Astrocyte of the hippocampus (primary cell): ENCODE results near the gene ZNF431.
"Not testable (repeated sequence)": the region's sequence is repeated elsewhere in the genome, so short reads cannot be mapped to it uniquely, and the experiment has no call there.

Experiments used
- DNase-seq: peaks from one replicate; pipeline ENCODE4 v3.0.0; 2011; ENCODE audit warnings: low read depth, low spot score

ZNF431 gene

DNA sequence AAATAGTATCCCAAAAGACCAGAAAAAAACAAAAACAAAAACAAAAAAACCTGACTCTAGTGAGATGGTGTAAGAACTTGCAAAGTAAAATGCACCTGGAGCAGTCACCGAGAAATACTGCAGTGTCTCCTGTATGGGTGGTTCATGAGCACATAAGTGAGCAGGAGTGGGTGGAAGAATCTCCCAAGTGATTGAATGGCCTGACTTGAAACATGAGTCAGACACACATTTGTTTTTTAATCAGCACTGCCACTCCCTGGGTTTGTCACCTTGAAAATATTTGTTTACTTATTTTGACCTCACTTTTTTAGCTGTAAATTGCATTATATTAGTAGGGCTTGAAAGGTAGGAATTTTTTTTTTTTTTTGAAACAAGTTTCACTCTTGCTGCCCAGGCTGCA is 2.0 kb downstream of the ZNF431 start:
- DNase-seq: no peak

DNA sequence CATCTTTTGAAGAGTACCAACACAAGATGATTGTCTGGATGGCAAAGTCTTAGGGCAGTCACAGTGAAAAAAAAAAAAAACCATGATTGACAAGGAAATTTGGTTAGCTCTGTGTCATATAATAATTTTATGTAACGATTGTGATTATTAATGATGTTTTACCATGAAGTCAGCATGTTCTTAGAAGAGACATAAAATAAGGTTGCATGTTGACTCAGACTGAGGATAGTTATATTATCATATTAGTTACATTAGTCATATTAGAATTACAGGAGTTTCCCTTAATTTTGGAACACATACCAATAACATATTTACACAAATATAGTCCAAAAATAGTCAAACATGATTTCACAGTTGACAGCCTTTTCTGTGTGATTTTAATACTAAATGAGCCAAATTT is 5.7 kb downstream of the ZNF431 start:
- DNase-seq: no peak

DNA sequence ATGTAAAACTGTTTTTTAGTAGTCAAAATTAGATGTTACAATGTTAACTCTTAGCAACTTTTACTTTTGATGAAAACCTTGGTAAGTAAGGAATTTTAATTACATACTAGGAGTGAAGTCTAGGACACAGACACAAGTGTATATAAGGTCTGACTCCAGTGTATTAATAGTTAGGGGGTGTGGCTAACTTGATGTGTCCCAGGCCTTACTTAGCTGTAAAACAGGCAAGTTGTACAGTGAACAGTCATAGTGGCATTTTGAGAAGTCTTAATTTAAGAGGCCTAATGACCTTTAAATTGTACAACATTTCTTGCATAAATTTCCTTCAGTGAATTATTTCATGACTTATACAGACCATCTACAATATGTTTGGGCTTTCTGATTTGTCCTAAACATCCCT is 6.8 kb downstream of the ZNF431 start:
- DNase-seq: no peak

DNA sequence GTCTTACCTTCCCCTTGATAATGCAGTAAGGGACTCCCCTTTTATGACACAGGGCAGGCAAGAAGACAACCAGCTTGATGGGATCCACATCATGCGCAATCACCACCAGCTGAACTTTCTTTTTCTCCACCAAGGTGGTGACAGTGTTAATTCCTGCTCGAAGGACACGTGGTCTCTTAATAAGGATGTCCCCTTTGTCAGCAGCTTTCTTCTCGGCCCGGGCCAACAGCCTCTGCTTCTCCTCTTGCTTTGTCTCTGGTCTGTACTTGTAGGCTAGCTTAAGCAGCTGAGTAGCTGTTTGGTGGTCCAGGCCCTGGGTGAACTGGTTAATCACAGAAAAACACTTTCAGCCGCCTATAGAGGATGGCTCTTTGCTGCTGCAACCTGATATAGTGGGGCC is 8.0 kb downstream of the ZNF431 start:
- DNase-seq: no peak

DNA sequence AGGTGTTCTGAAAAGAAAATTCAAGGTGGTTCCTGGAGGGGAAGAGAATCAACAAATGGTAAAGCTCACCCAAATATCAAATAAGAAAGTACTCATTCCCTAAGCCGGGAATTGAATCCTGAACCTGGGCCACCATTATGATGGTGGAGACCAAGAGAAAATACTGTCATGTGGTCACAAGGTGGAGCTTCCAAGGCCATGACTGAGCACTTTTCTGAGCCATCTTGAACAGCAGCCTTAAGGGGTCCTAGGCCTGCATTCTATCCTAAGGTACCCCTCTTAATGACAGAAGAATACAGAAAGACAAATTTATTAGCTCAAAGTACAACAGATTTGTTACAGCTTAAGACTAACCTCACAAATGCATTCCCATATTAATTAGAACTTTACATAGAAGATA is 9.6 kb downstream of the ZNF431 start:
- DNase-seq: no peak

DNA sequence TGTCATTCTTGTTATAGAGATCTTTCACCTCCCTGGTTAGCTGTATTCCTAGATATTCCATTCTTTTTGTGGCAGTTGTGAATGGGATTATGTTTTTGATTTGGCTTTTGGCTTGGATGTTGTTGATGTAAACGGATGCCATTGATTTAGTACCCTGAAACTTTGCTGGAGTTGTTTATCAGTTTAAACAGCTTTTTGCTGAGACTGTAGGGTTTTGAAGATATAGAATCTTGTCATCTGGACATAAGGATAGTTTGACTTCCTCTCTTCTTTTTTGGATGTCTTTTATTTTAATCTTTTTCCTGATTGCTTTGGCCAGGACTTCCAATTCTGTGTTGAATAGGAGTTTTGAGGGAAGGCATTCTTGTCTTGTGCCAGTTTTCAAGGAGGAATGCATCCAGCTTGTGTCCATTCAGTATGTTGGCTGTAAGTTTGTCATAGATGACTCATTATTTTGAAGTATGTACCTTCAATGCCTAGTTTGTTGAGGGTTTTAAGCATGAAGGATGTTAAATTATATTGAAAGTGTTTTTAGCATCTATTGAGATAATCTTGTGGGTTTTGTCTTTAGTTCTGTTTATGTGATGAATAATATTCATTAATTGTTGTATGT is 16.8 kb downstream of the ZNF431 start:
- peak; percentile 60 for DNase-seq

DNA sequence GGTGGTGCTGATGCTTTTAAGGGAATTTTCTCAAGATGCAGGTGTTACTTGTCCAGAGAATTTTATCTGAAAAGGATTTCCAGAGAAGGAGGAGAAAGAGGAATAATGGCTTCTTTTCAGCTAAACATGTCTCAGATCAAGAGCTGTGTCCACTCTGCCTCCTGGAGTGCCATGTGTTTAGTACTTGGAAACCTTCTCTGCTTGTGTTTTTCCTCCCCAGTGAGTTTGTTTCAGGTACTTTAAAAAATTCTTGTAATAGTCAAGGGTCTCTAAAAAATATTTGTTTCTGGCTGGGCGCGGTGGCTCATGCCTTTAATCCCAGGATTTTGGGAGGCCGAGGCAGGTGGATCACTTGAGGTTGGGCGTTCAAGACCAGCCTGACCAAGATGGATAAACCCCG is 22.7 kb downstream of the ZNF431 start:
- no peak for DNase-seq

DNA sequence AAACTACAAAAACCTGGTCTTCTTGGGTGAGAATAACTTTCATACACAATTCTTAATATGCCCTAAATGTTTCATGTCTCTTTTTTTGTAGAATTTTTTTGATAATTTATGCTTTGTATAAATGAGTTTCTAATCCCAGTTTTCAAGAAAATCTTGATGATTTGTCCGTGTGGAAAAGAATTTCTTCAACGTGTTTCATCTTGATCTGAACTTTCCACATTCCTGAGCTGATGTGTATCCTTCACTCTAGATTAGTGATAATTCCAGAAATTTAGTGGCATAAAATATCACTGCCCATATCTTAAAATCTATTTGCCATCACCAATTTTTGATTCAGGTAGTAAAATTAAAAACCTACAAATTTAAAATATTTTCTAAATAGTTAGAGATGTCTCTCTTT is 24.6 kb downstream of the ZNF431 start:
- no peak for DNase-seq

DNA sequence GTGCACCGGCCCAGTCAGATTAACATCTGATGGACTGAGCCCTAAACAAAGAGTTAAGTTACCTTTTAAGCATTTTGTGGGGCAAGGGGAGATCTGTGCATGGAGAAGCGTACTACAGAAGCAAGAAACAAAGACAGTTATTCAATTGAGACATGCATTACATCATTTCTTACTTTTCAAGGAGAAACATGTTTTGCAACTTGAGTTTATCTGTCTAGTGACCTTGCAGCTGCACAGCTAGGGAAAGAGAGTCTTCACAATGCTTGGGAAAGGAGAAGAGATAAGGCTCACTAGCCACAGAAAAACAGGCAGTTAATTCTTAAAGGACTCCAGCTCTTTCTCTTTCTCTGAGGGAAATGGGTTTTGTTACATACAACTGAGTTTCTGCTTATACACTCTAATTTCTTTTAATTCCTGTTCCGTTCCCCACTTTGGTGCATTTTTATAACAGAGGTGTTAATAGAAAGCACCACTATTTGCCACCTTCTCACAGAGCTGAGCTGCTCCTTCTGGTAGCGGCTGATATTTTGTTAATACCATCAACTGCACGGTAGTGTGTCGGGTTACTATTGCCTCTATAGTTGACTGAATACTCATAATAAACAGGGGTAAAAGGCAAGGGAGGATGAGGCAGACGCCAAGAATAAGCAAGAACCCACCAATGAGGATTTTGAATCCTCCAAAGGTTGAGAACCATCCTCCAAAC is 55.9 kb downstream of the ZNF431 start:
- DNase-seq: no peak

DNA sequence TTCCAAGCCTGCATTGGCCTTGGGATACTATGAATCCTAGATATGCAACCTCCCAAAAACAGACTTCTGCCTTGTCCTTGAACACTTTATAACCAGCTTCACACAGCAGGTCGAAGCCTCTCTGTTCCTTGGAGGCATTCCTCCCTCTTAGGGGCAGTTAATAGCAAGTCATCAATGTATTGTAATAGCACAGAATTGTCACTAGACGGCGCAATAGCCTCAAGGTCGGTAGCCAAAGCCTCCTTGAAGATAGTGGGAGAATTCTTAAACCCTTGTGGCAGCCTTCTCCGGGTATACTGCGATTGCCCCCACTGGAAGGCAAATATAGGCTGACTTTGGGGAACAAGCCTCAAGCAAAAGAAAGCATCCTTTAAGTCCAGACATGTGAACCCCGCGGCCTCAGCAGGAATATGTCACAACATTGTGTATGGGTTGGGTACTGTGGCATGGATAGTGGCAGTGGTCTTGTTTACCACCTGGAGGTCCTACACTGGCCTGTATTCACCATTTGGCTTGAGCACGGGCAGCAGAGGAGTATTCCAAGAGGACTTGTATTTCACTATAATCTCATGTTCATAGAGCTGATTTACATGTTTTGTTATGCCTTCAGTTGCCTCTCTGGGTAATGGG is 61.1 kb downstream of the ZNF431 start:
- DNase-seq: peak; percentile 24

DNA sequence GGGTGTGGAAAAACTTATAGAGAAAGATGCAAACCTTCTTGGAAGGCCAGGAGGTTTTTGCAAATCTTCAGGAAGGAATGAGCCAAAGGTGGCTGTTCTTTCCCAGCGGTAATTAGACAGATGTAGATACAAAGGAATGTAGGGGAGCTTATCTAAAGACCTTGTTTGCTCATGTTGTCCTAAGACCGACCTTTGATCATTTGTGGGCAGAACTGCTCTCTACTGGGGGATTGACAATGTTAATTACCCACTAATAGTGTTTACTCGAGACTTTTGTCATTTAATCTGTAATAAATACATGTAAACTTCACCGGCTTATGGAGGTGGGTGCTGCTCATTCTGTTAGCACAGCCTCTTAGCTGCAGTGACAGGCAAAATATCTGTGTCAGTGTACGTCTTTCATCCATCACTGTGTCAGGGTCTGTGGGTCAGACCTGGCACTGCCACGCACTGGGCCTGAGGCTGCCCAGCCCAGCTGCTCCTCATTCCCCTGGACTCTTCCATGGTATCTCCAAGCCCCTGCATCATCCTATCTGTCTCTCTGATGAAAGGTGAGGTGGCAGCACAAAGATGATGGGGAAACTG is 68.3 kb downstream of the ZNF431 start:
- no peak for DNase-seq

DNA sequence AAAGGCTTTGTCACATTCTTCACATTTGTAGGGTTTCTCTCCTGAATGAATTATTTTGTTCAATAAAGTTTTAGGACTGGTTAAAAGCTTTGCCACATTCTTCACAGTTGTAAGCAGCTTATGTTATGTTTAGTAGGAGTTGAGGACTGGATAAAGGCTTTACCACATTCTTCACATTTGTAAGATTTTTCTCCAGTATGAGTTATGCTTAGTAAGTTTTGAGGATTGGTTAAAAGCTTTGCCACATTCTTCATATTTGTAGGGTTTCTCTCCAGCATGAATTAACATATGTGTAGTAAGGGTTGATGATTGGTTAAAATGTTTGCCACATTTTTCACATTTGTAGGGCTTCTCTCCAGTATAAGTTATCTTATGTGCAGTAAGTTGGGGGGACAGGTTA is 79.9 kb downstream of the ZNF431 start:
- DNase-seq: peak; percentile 16

DNA sequence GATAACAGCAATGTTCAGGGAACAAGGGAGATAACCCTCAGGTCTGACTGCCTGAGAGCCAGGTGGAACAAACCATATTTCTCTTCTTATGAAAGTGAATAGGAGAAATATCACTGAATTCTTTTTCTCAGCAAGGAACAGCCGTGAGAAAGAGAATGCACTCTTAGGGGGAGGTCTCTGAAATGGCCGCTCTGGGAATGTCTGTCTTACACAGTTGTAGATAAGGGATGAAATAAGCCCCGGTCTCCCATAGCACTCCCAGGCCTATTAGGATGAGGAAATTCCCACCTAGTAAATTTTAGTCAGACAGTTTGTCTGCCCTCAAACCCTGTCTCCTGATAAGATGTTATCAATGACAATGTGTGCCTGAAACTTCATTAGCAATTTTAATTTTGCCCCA is 88.1 kb downstream of the ZNF431 start:
- DNase-seq: not testable (repeated sequence)

DNA sequence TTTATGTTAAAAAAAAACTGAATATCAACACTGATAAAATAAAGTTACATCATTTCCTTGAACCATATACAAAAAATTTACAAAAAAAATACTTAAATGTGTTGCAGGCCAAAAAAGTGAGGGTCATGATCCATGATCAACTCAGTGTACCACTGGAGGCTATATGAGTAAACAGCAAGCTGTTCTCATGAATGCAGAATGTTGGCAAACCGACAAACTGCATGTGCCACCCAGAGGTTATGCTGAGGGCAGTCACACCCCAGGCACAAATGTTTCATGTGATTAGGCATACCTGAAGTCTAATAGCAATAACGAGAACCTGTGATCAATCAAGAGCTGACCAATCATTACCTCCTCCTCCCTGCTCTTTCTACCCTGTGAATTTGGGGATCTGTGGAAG is 91.9 kb downstream of the ZNF431 start:
- no peak for DNase-seq

DNA sequence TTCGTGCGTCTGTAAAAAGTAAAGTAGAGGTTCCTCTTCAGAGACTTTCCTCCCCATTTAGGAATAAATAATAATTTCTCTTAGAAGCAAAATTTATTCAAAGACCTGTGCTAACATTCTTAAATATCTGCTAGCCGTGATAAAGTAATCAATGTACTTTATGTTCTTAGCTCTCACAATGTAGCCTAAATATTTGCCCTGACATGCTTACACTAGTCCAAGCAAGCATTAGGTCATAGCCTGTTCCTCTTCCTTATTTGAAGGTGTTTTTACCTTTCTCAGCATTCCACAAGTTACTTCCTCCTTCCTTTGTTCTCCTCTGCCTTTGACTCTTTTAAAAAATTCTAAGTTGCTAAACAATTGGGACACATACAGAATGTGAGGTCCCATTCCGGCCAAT is 94.9 kb downstream of the ZNF431 start:
- DNase-seq: not testable (repeated sequence)

DNA sequence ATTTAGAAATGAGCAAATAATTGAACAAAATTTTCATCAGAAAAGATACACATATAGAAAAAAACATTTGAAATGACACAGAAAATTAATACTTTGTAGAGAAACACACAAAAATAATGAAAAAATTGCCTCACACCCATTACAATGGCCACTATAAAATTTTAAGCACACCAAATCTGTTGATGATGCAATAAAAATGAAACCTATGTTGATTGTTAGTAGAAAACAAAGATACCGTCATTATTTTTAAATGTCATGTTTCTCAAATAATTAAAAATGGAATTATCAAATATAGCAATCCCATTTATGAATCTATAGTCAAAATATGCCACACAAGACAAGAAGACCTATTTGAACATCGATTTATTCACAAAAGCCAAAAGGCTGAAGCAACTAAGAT is 96.8 kb downstream of the ZNF431 start:
- DNase-seq: no peak
